Limb (tissue), 2 donors: Measurements from ENCODE around the gene ARHGEF4.

Experiments
- DNase-seq, 2 donors: peaks; one replicate each; pipeline ENCODE4 v3.0.0-alpha.2; 2016; ENCODE audit errors: extremely low spot score in 2 of 2

ARHGEF4 gene

GRCh38 chr2:130814931-130815680 is 21.6 kb upstream of the ARHGEF4 start:
- DNase-seq, result no peak

GRCh38 chr2:130818809-130819208 is 17.9 kb upstream of the ARHGEF4 start:
- DNase-seq, result no peak

- no peak for DNase-seq
Observed at GRCh38 chr2:130819226-130819607, 17.5 kb upstream of the ARHGEF4 start.

GRCh38 chr2:130819608-130820278 is 17.0 kb upstream of the ARHGEF4 start:
- peak in 1 of 2 donors; percentile 67 for DNase-seq

GRCh38 chr2:130820279-130820861 is 16.3 kb upstream of the ARHGEF4 start:
- no peak for DNase-seq

- no peak for DNase-seq
Observed at GRCh38 chr2:130821867-130822266, 14.8 kb upstream of the ARHGEF4 start.

GRCh38 chr2:130822766-130823165 is 13.9 kb upstream of the ARHGEF4 start:
- DNase-seq, result no peak

- DNase-seq, result no peak
Observed at GRCh38 chr2:130823171-130823885, 13.4 kb upstream of the ARHGEF4 start.

GRCh38 chr2:130823886-130824491 is 12.7 kb upstream of the ARHGEF4 start:
- DNase-seq, result no peak

- no peak for DNase-seq
Observed at GRCh38 chr2:130824492-130825061, 12.1 kb upstream of the ARHGEF4 start.

GRCh38 chr2:130825231-130825965 is 11.3 kb upstream of the ARHGEF4 start:
- DNase-seq, result no peak

- no peak for DNase-seq
Observed at GRCh38 chr2:130825966-130826253, 10.8 kb upstream of the ARHGEF4 start.

- no peak for DNase-seq
Observed at GRCh38 chr2:130826419-130826818, 10.3 kb upstream of the ARHGEF4 start.

- no peak for DNase-seq
Observed at GRCh38 chr2:130826821-130827501, 9.8 kb upstream of the ARHGEF4 start.

GRCh38 chr2:130827502-130828251 is 9.0 kb upstream of the ARHGEF4 start:
- DNase-seq, result no peak

- DNase-seq, result no peak
Observed at GRCh38 chr2:130828461-130828860, 8.3 kb upstream of the ARHGEF4 start.

GRCh38 chr2:130829015-130829414 is 7.7 kb upstream of the ARHGEF4 start:
- no peak for DNase-seq

- DNase-seq, result no peak
Observed at GRCh38 chr2:130830538-130830937, 6.2 kb upstream of the ARHGEF4 start.

GRCh38 chr2:130831356-130831755 is 5.4 kb upstream of the ARHGEF4 start:
- DNase-seq, result no peak
